ENCODE data around the gene IGF1.
"Not testable (repeated sequence)": the region's sequence is repeated elsewhere in the genome, so short reads cannot be mapped to it uniquely, and the experiment has no call there.

IGF1 gene

DNA sequence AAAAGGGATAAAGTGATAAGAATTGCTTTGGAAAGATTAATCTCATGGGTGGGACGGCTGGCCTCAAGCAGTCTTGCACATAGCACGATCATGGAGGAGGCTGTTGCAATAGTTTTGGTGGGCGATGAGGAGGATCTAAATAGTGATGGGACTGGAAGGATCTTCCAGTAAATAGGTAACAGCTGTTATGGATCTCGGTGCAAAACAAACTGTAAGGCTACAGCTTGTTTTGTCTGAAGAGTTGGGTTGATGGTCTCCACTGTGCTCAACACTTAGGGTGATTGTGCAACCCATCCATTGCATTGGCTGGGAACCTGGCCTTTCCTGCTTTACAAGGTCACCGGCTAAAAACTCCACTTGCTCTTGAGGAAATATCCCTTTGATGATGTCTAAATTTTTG, 21.0 kb downstream of the IGF1 start:
- Histone ChIP-seq H4K5ac (ENCODE audit: low read length) (no peak overlapping the region), H2BK15ac (replicated peaks; ENCODE audit: low read depth) (no peak overlapping the region), H2BK5ac (ENCODE audit: low read length) (no peak overlapping the region), H3K27me3 (ENCODE audit: insufficient read depth, low read length, poor library complexity) (no peaks in the 10 kb centered on the region), H3K4ac (ENCODE audit: low read depth, low read length) (no peak overlapping the region), H3K79me2 (ENCODE audit: control insufficient read depth, insufficient read depth, low read length) (no peaks in the 10 kb centered on the region), H3K4me1 (ENCODE audit: control insufficient read depth, low read depth, low read length) (peaks cover 3% of the 10 kb centered on the region), H3K36me3 (ENCODE audit: control insufficient read depth, insufficient read depth, low read length) (no peaks in the 10 kb centered on the region), H3K27ac (ENCODE audit: low read depth, low read length) (no peak overlapping the region), H3K4me2 (ENCODE audit: low read length) (no peak overlapping the region), H3K23ac (ENCODE audit: low read length) (no peak overlapping the region), H4K8ac (ENCODE audit: low read depth, low read length) (no peak overlapping the region), H3K9ac (ENCODE audit: low read length) (no peak overlapping the region), H2BK120ac (ENCODE audit: low read depth, low read length) (no peak overlapping the region), H2AK5ac (ENCODE audit: low read length) (no peak overlapping the region), H3K18ac (ENCODE audit: low read length) (no peak overlapping the region), H3K79me1 (ENCODE audit: low read length) (no peaks in the 10 kb centered on the region), H3K4me3 (ENCODE audit: low read length) (no peak overlapping the region), H3K56ac (ENCODE audit: low read length) (no peak overlapping the region)
- no peak for DNase-seq
- WGBS (ENCODE audit: extremely low coverage, insufficient coverage, low lambda C conversion rate), result no CpG with 5 or more reads among the region's 5 CpGs

DNA sequence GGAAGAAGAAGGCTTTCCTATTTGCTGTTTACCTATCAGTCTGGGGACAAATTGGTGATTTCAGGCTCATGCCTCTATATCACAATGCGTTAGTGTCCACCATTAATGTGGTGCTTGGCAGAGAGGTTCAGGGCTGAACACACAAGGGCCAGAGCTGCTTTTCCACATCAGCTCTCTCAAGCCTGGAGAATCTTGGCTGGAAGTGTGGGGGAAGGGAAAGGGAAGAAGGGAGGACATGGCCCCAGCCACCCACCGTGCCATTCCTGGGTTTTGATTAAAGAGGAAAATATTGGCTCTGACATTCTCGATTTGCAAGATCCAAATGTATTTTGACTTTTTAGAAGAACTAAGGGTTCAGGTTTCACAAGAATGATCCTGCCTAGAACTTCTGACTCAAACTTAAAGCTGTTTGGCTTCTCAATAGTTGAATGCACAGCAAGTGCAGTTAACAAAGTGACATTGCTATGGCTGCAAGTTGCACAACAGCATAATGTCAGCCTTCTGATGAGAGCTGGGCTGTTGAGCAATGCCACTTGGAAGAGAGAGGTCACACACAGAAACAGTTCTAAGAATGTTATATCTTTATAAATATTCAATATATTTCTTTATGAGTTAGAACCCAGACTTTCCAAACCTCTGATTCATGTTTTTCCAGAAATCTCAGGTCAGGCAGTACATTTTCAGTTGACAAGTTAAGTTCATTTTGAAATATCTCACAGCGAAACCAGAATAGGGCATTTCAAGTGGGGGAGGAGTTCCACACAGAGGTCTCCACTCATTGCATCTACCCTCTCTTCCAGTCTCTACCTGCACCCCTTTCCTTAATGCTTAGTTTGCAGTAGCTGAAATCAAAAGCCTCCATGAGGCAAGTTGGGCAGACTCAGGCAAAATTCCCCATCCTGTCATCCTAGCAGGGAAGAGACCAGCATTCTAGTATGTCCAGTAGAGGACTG, 25.3 kb downstream of the IGF1 start:
- no peak overlapping the region for H4K8ac ChIP-seq (ENCODE audit: low read depth, low read length)
- no peaks in the 10 kb centered on the region for H3K79me1 ChIP-seq (ENCODE audit: low read length)
- no peak overlapping the region for H3K9ac ChIP-seq (ENCODE audit: low read length)
- no peaks in the 10 kb centered on the region for H3K79me2 ChIP-seq (ENCODE audit: control insufficient read depth, insufficient read depth, low read length)
- no peaks in the 10 kb centered on the region for H3K4me1 ChIP-seq (ENCODE audit: control insufficient read depth, low read depth, low read length)
- no peak overlapping the region for H3K56ac ChIP-seq (ENCODE audit: low read length)
- H2AK5ac ChIP-seq (ENCODE audit: low read length), result no peak overlapping the region
- DNase-seq, result no peak
- no peak overlapping the region for H4K5ac ChIP-seq (ENCODE audit: low read length)
- no peak overlapping the region for H3K23ac ChIP-seq (ENCODE audit: low read length)
- no CpG with 5 or more reads among the region's 4 CpGs for WGBS (ENCODE audit: extremely low coverage, insufficient coverage, low lambda C conversion rate)
- no peak overlapping the region for H2BK120ac ChIP-seq (ENCODE audit: low read depth, low read length)
- no peak overlapping the region for H3K4me3 ChIP-seq (ENCODE audit: low read length)
- no peaks in the 10 kb centered on the region for H3K27me3 ChIP-seq (ENCODE audit: insufficient read depth, low read length, poor library complexity)
- H3K4ac ChIP-seq (ENCODE audit: low read depth, low read length), result no peak overlapping the region
- no peak overlapping the region for H3K4me2 ChIP-seq (ENCODE audit: low read length)
- H3K27ac ChIP-seq (ENCODE audit: low read depth, low read length), result no peak overlapping the region
- H2BK15ac ChIP-seq (replicated peaks; ENCODE audit: low read depth), result no peak overlapping the region
- no peak overlapping the region for H3K18ac ChIP-seq (ENCODE audit: low read length)
- no peaks in the 10 kb centered on the region for H3K36me3 ChIP-seq (ENCODE audit: control insufficient read depth, insufficient read depth, low read length)
- H2BK5ac ChIP-seq (ENCODE audit: low read length), result no peak overlapping the region

DNA sequence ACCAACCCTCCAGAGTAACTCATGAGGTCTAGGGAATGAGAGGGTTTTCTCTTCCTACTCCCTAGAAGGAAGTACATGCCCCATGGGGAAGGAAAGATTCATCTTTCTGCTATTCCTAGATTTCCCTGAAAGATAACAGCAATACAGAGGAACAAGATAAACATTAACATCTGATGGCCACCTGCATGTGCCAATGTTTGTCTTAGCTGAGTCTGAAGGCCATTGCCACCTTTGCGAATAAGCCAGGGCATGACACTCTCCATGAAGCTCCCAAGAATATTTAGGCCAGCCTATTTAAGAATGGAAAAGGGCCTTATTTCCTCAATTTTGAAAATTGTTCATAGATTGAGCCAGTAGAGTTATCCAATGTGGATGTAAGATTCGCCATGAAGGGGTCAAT, 26.0 kb downstream of the IGF1 start:
- Histone ChIP-seq H3K27ac (ENCODE audit: low read depth, low read length) (no peak overlapping the region), H3K79me2 (ENCODE audit: control insufficient read depth, insufficient read depth, low read length) (no peaks in the 10 kb centered on the region), H2BK120ac (ENCODE audit: low read depth, low read length) (no peak overlapping the region), H3K9ac (ENCODE audit: low read length) (no peak overlapping the region), H3K36me3 (ENCODE audit: control insufficient read depth, insufficient read depth, low read length) (no peaks in the 10 kb centered on the region), H3K4me1 (ENCODE audit: control insufficient read depth, low read depth, low read length) (no peaks in the 10 kb centered on the region), H3K79me1 (ENCODE audit: low read length) (no peaks in the 10 kb centered on the region), H3K56ac (ENCODE audit: low read length) (no peak overlapping the region), H4K8ac (ENCODE audit: low read depth, low read length) (no peak overlapping the region), H3K18ac (ENCODE audit: low read length) (no peak overlapping the region), H3K4me3 (ENCODE audit: low read length) (no peak overlapping the region), H2BK15ac (replicated peaks; ENCODE audit: low read depth) (no peak overlapping the region), H2BK5ac (ENCODE audit: low read length) (no peak overlapping the region), H4K5ac (ENCODE audit: low read length) (no peak overlapping the region), H2AK5ac (ENCODE audit: low read length) (no peak overlapping the region), H3K4me2 (ENCODE audit: low read length) (no peak overlapping the region), H3K27me3 (ENCODE audit: insufficient read depth, low read length, poor library complexity) (no peaks in the 10 kb centered on the region), H3K4ac (ENCODE audit: low read depth, low read length) (no peak overlapping the region), H3K23ac (ENCODE audit: low read length) (no peak overlapping the region)
- no peak for DNase-seq
- no CpG with 5 or more reads among the region's 2 CpGs for WGBS (ENCODE audit: extremely low coverage, insufficient coverage, low lambda C conversion rate)

DNA sequence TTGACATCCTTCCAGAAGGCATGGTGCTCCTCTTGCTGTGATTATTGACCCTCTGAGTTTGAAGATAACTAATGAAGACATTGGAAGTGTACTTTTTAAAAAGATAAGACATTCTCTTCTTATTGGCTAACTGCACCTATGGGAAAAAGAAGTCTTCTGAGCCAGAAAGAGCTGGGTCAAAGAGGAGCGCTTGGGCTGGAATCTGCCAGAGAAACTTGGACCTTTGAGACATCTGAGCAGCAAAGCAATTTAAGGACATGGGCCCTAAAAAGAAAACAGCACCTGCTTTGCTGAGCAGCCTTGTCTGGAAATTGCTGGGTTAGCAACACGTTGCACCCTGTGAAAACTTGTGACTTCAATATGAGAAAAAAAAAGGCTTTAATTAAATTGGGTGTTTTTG, 27.8 kb downstream of the IGF1 start:
- no peak overlapping the region for H3K4me3 ChIP-seq (ENCODE audit: low read length)
- no peak for DNase-seq
- no peaks in the 10 kb centered on the region for H3K4me1 ChIP-seq (ENCODE audit: control insufficient read depth, low read depth, low read length)
- no peak overlapping the region for H2AK5ac ChIP-seq (ENCODE audit: low read length)
- no peak overlapping the region for H2BK5ac ChIP-seq (ENCODE audit: low read length)
- H3K79me1 ChIP-seq (ENCODE audit: low read length), result no peaks in the 10 kb centered on the region
- WGBS (ENCODE audit: extremely low coverage, insufficient coverage, low lambda C conversion rate), result no CpG with 5 or more reads among the region's 2 CpGs
- H4K8ac ChIP-seq (ENCODE audit: low read depth, low read length), result no peak overlapping the region
- H3K56ac ChIP-seq (ENCODE audit: low read length), result no peak overlapping the region
- no peak overlapping the region for H3K4me2 ChIP-seq (ENCODE audit: low read length)
- H3K79me2 ChIP-seq (ENCODE audit: control insufficient read depth, insufficient read depth, low read length), result no peaks in the 10 kb centered on the region
- H3K9ac ChIP-seq (ENCODE audit: low read length), result no peak overlapping the region
- H3K27me3 ChIP-seq (ENCODE audit: insufficient read depth, low read length, poor library complexity), result no peaks in the 10 kb centered on the region
- H4K5ac ChIP-seq (ENCODE audit: low read length), result no peak overlapping the region
- H2BK15ac ChIP-seq (replicated peaks; ENCODE audit: low read depth), result no peak overlapping the region
- no peaks in the 10 kb centered on the region for H3K36me3 ChIP-seq (ENCODE audit: control insufficient read depth, insufficient read depth, low read length)
- H3K27ac ChIP-seq (ENCODE audit: low read depth, low read length), result no peak overlapping the region
- no peak overlapping the region for H2BK120ac ChIP-seq (ENCODE audit: low read depth, low read length)
- no peak overlapping the region for H3K18ac ChIP-seq (ENCODE audit: low read length)
- H3K4ac ChIP-seq (ENCODE audit: low read depth, low read length), result no peak overlapping the region
- H3K23ac ChIP-seq (ENCODE audit: low read length), result no peak overlapping the region

DNA sequence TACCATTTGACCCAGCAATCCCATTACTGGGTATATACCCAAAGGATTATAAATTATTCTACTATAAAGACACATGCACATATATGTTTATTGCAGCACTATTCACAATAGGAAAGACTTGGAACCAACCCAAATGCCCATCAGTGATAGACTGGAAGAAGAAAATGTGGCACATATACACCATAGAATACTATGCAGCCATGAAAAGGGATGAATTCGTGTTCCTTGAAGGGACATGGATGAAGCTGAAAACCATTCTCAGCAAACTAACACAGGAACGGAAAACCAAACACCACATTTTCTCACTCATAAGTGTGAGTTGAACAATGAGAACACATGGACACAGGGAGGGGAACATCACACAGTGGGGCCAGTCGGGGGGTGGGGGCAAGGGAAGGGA, 31.3 kb downstream of the IGF1 start:
- H3K4ac ChIP-seq (ENCODE audit: low read depth, low read length); H4K8ac ChIP-seq (ENCODE audit: low read depth, low read length); H3K36me3 ChIP-seq (ENCODE audit: control insufficient read depth, insufficient read depth, low read length); H2BK15ac ChIP-seq (replicated peaks; ENCODE audit: low read depth); H2BK5ac ChIP-seq (ENCODE audit: low read length); H3K4me1 ChIP-seq (ENCODE audit: control insufficient read depth, low read depth, low read length); H3K18ac ChIP-seq (ENCODE audit: low read length); H3K9ac ChIP-seq (ENCODE audit: low read length); H3K4me2 ChIP-seq (ENCODE audit: low read length); H2AK5ac ChIP-seq (ENCODE audit: low read length); H4K5ac ChIP-seq (ENCODE audit: low read length); H3K79me1 ChIP-seq (ENCODE audit: low read length); H3K27ac ChIP-seq (ENCODE audit: low read depth, low read length); H2BK120ac ChIP-seq (ENCODE audit: low read depth, low read length); H3K23ac ChIP-seq (ENCODE audit: low read length); DNase-seq; H3K56ac ChIP-seq (ENCODE audit: low read length); H3K27me3 ChIP-seq (ENCODE audit: insufficient read depth, low read length, poor library complexity); H3K4me3 ChIP-seq (ENCODE audit: low read length); H3K79me2 ChIP-seq (ENCODE audit: control insufficient read depth, insufficient read depth, low read length): not testable (repeated sequence)
- no CpG with 5 or more reads among the region's 3 CpGs for WGBS (ENCODE audit: extremely low coverage, insufficient coverage, low lambda C conversion rate)

DNA sequence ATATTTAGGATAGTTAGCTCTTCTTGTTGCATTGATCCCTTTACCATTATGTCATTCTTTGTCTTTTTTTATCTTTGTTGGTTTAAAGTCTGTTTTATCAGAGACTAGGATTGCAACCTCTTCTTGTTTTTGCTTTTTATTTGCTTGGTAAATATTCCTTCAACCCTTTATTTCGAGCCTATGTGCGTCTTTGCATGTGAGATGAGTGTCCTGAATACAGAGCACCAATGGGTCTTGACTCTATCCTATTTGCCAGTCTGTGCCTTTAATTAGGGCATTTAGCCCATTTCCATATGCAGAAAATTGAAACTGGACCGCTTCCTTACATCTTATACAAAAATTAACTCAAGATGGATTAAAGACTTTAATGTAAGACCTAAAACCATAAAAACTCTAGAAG, 32.9 kb downstream of the IGF1 start:
- DNase-seq; H3K18ac ChIP-seq (ENCODE audit: low read length); H3K4ac ChIP-seq (ENCODE audit: low read depth, low read length); H3K4me2 ChIP-seq (ENCODE audit: low read length); H2BK5ac ChIP-seq (ENCODE audit: low read length); H3K27ac ChIP-seq (ENCODE audit: low read depth, low read length); H2BK120ac ChIP-seq (ENCODE audit: low read depth, low read length); H3K79me2 ChIP-seq (ENCODE audit: control insufficient read depth, insufficient read depth, low read length); H3K27me3 ChIP-seq (ENCODE audit: insufficient read depth, low read length, poor library complexity); H4K5ac ChIP-seq (ENCODE audit: low read length); H3K36me3 ChIP-seq (ENCODE audit: control insufficient read depth, insufficient read depth, low read length); H2AK5ac ChIP-seq (ENCODE audit: low read length); H3K4me3 ChIP-seq (ENCODE audit: low read length); H2BK15ac ChIP-seq (replicated peaks; ENCODE audit: low read depth); H3K79me1 ChIP-seq (ENCODE audit: low read length); H3K9ac ChIP-seq (ENCODE audit: low read length); H3K23ac ChIP-seq (ENCODE audit: low read length); H3K56ac ChIP-seq (ENCODE audit: low read length); H4K8ac ChIP-seq (ENCODE audit: low read depth, low read length); H3K4me1 ChIP-seq (ENCODE audit: control insufficient read depth, low read depth, low read length): not testable (repeated sequence)
- WGBS (ENCODE audit: extremely low coverage, insufficient coverage, low lambda C conversion rate), result no CpG with 5 or more reads among the region's 3 CpGs
